ENCODE results near the gene APLF.
A peak's percentile ranks its signal among the peaks of the same experiment; 100 is the strongest.
"Not testable (repeated sequence)": the region's sequence is repeated elsewhere in the genome, so short reads cannot be mapped to it uniquely, and the experiment has no call there.

Gene APLF

DNA sequence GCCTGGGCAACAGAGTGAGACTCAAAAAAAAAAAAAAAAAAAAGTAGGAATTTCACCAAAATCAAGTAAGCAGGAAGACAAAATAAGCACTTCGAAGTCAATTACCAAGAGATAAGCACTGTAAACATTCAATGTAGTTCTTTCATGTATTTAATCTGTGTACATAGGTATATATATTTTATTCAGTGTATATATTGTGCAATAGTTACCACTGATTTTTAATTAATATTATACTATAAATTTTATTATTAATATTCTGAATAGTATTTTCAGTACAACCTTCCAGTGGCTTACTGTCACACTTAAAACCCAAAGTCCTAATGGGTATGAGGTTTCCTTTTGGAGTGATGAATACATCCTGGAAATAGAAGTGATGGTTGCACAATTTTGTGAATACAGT, 9.1 kb downstream of the APLF start:
- no peak for DNase-seq

DNA sequence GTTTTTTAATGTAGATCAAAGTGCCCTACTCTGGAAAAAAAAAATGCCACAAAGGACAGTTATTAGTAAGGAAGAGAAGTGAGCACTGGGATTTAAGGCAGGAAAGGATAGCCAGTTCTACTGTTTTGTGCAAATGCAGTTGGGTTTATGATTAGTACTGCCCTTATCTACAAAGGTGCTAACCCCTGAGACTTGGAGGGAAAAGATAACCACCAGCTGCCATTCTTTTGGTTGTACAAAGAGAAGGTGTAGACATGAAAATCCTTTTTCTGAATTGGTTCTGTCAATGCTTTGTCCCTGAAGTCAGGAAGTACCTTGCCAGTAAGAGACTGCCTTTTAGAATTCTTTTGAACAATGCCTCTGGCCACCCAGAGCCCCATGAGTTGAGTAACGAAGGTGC, 11.3 kb downstream of the APLF start:
- no peak for DNase-seq

GRCh38 chr2:68482296-68482820, 15.0 kb downstream of the APLF start:
- DNase-seq = no peak

- DNase-seq = no peak
These were observed 15.6 kb downstream of the APLF start for GRCh38 chr2:68483011-68483410.

- DNase-seq = peak in 1 of 2 experiments; percentile 37
These were observed 20.5 kb downstream of the APLF start for GRCh38 chr2:68487773-68488355.

DNA sequence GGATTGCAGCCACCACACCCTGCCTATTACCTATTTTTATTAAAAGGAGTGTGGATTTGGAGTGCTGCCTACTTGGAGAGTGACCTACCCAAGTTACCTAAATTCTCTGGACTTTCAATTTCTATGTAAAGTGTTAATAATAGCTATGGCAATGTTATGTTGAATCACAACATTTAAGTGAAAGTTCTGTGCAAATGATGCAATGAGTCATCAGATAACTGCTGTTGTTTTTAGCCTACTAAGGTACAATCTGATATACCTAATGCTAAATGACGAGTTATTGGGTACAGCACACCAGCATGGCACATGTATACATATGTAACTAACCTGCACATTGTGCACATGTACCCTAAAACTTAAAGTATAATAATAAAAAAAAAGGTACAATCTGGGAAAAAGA, 21.2 kb downstream of the APLF start:
- DNase-seq = not testable (repeated sequence)

DNA sequence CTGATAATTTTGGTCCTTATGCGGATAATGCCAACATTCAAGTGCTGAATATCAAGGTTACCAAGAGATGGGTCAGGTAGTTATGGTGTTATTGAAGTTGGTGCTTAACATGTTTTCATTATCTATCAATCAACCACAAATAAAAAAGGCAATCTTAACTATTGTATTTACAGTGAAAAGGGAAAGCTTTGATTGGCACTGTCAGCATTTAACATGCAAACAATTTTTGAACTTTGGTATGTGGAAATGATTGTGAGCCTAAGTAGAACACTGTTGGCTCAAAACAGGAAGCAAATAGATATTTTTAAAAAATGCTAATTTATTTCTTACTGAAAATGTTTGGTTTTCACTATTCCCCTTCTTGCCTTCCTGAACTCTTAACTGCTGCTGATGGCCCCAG, 21.9 kb downstream of the APLF start:
- no peak for DNase-seq

DNA sequence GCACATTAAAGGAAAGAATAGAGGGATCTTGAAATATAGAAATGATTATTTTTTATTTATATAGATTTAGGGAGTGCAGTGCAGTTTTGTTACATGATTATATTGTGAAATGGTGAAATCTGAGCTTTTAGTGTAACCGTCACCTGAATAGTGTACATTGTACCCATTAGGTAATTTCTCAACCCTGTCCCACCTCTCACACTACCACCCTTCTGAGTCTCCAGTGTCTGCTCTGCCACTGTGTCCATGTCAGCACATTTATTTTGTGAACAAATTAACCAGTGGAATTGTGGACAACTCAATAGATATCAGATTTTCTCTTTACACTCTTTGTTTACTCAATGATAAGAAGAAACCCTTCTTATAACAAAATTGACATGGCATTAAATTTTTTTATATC, 24.2 kb downstream of the APLF start:
- DNase-seq = no peak

DNA sequence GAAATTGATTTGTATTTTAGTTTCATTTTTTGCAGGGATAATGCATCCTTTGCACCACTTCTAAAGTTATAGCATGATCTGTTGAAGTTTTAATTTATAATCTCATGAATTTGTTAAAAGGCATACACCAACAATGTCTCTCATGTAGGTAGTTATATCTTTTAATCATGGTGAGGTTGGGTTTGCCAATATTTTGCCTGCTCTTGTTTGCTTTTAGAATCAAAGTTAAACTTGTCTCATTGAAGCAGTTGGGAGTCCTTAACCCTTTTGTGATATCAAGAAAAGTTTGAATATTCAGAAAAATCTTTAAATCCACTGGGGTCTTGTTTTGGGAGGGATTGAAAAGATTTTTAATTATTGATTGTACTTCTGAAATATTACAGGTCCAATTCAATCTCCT, 31.7 kb downstream of the APLF start:
- DNase-seq = no peak

- DNase-seq = no peak
These were observed 33.3 kb downstream of the APLF start for GRCh38 chr2:68500649-68501048.

DNA sequence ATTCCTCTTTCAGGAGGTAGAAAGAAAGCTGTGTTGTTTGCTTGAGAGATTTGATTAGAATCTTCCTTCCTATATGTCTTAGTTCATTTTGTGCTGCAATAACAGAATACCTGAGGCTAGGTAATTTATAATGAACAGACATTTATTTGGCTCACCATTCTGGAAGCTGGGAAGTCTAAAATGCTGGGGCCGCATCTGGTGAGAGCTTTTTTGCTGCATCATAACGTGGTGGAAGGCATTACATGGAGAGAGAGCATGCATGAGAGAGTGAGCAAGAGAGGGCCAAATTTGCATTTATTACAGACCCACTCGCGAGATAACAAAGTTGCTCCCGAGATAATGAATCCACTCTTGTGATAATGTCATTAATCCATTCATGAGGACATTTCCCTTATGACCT, 34.4 kb downstream of the APLF start:
- DNase-seq = no peak

- no peak for DNase-seq
These were observed 38.3 kb downstream of the APLF start for GRCh38 chr2:68505603-68506159.

- no peak for DNase-seq
These were observed 38.8 kb downstream of the APLF start for GRCh38 chr2:68506170-68506569.

- DNase-seq = peak in 1 of 2 experiments; percentile 44
These were observed 44.9 kb downstream of the APLF start for GRCh38 chr2:68512326-68512725.

GRCh38 chr2:68512966-68513365, 45.6 kb downstream of the APLF start:
- peak in 1 of 2 experiments; percentile 18 for DNase-seq

- DNase-seq = no peak
These were observed 47.0 kb downstream of the APLF start for GRCh38 chr2:68514316-68514929.

- DNase-seq = no peak
These were observed 48.9 kb downstream of the APLF start for GRCh38 chr2:68516051-68516955.

- no peak for DNase-seq
These were observed 51.9 kb downstream of the APLF start for GRCh38 chr2:68519236-68519635.

GRCh38 chr2:68521037-68521436, 53.7 kb downstream of the APLF start:
- no peak for DNase-seq

- DNase-seq = not testable (repeated sequence)
These were observed 59.6 kb downstream of the APLF start for GRCh38 chr2:68526943-68527342.

- DNase-seq = not testable (repeated sequence)
These were observed 60.1 kb downstream of the APLF start for GRCh38 chr2:68527343-68528081.

DNA sequence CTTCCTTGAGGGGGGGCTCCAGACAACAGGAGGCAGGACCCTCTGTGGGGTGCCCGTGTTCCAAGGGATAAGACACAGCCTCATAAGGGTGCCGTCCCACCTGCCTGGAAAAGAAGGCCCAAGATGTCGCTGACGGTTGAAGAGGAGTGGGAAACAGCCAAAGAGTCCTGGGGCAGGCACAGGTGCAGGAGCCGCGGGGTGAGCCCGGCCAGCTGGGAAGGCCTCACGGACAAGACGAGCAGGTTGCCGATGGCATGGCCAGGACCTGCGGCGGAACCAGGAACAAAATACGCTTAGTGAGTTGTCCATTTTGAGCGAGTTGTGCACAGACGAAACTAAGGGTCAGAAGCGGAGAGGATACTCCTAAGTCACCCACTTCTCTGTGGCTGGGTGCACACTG, 61.8 kb downstream of the APLF start:
- not testable (repeated sequence) for DNase-seq

DNA sequence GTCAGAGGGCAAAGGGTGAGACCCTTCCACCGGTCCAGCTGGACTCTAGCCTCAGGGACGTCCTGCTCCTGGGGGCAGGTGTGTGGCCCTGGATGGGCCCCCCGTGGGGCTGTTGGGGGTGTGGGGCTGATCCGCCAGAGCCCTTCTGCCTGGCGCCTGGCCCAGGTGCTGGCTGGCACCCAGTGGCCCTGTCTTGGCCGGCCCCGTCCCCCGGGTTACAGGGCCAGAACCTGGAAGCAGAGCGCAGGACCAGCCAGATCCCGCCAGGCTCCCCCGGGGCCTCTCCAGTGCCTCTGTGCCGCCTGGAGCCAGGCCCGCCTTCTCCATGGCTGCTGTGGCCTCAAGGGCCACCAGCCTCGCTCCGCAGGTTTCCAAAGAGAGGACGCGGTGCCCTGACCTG, 62.3 kb downstream of the APLF start:
- not testable (repeated sequence) for DNase-seq
